GM12874 (cell line): Measurements from ENCODE around the gene HCST.

Experiments used
- CTCF ChIP-seq: IDR thresholded peaks from 2 replicates; pipeline ENCODE4 v1.5.1; 2011; ENCODE audit warnings: low read depth, mild to moderate bottlenecking, control low read depth, low read length, moderate library complexity; ENCODE audit not compliant: insufficient read depth

The HCST gene

DNA sequence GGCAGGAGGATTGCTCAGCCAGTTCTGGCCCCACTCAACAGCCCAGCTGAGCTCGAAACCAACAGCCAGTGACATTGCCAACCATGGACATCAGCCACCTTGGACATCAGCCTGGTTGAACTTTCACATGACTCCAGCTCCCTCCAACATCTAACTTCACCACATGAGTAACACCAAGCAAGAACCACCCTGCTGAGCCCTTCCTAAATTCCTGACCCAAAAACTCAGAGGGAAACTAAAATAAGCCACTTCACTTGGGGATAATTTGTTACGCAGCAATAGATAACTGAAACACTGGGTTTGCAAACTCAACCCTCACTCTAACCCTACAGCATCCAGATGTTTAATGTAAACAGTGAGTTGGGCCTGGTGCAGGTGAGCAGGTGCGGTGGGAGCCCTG lies 23.2 kb downstream of the HCST start:
- TF ChIP-seq CTCF: no peak

- TF ChIP-seq CTCF: no peak
These were observed 26.2 kb downstream of the HCST start for GRCh38 chr19:35928507-35928906.

- TF ChIP-seq CTCF: no peak
These were observed 27.5 kb downstream of the HCST start for GRCh38 chr19:35929876-35930275.

- peak; percentile 95 for TF ChIP-seq CTCF
These were observed 29.0 kb downstream of the HCST start for GRCh38 chr19:35931161-35931873.

DNA sequence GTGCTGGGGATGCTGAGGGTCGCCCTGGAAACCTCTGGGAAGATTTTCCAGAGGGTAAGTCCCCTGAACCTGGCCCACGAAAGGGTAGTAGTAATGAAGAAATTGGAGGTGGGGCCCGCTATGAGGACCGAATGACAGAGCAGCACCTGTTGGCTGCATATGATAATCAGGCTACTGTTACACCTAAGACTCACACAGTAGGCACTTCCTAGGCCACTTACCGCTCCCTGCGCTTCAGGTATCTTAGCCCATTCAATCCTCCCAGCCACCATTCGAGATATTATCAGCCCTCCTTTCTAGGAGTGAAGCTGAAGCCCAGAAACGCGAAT lies 29.5 kb downstream of the HCST start:
- no peak for TF ChIP-seq CTCF

- no peak for TF ChIP-seq CTCF
These were observed 30.1 kb downstream of the HCST start for GRCh38 chr19:35932291-35932936.

DNA sequence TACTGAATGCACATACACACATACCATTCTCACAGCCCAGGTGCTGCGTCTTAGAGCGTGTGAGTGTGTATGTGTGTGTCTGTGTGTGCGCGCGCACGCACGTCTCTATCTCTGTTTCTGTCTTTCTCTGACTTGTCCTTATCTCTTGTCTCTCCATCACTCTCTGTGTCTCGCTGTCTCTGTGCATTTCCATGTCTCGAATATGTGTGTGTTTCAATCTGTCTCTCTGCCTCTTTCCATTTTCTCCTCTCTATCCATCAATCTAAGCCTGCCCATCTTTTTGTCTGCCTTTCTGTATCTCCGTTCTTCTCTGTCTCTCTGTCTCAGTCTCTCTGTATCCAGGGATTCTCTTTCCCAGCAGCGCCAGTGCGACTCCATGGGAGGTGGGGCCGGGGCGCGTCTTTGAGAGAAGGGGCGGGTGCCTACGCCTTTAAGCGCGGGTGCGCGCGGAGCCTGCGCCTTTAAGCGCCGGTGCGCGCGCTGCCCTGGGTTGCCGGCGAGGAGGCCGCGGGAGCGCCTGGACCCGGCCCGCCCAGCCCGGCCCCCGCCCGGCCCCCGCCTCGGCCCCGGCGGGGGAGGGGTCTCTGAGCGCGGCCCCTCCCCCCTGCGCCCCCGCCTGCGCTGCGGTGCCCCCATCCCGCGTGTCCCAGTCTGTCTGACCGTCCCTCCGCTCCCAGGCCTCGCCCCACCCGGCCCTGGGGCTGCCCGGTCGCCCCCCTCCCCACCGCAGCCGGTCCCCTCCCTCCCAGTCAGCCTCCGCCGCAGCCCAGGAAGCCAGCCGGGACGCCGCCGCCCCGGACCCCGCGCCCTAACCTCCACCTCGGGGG lies 33.8 kb downstream of the HCST start, which contains the start of gene LRFN3:
LRFN3 (plus strand) TSS at position 464 of the 827 bp plus-strand sequence. CDS start 3,052 bp downstream, outside the sequence.
- TF ChIP-seq CTCF: no peak
